Stimulated activated CD8-positive, alpha-beta memory T cell treated with anti-CD3 and anti-CD28 coated beads, Interleukin-2, amount 100 ng/mL, for 1 hour (primary cell): Measurements from ENCODE around the gene IFNG-AS1.

Source experiments
- DNase-seq, 2 donors: peaks; one replicate each; pipeline ENCODE4 v3.0.0-alpha.2; 2020; ENCODE audit warnings: low read depth in 2 of 2

Gene IFNG-AS1

DNA sequence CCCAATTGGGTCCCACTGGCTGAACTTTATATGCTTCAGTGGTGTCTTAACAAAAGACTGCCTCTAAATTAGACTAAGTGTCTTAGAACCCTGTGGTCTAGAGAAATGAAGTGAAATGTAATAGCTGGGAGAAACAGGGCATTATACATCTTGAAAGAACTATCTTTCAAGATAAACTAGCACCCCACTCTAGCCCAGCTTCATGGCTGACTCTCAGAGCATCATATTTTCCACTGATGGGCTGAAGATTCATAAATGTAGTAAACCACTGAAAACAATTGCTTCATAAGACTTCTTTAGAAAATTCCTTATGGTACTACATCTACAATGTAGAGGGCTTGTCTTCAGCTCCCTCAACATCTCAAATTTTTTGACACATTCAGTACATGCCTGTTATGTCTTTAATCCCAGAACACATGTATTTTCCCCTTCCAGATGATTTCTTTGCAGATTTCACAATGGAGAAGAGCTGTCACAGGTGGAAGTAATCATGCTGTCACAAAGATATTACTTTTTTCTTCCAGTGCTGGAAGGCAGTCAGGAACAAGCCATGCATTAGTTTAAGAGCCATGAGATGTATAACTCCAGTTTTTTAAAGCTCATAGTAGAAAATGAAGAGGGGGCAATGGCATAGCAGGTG lies 48.5 kb downstream of the IFNG-AS1 start:
- no peak for DNase-seq

DNA sequence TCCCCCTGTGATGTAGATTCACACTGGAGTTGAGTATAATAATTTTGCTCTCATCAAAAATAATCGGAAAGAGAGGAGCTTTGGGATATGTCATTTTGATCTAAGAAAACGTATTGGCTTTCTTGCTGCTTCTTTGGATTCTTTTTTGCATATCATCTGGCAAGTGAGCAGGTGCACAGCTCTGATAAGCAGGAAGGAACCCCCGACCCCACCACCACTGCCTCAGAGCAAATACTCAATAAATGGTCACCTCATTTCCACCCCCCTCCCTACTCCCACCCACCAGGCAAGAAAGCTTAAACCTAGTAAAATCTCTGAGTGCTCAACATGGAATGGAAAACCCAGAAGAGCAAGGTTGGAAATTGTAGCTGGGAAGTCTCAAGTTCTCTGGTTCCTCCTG lies 49.4 kb downstream of the IFNG-AS1 start:
- no peak for DNase-seq

- DNase-seq = peak; percentile 34
Observed at GRCh38 chr12:68040450-68041075, 51.3 kb downstream of the IFNG-AS1 start.

DNA sequence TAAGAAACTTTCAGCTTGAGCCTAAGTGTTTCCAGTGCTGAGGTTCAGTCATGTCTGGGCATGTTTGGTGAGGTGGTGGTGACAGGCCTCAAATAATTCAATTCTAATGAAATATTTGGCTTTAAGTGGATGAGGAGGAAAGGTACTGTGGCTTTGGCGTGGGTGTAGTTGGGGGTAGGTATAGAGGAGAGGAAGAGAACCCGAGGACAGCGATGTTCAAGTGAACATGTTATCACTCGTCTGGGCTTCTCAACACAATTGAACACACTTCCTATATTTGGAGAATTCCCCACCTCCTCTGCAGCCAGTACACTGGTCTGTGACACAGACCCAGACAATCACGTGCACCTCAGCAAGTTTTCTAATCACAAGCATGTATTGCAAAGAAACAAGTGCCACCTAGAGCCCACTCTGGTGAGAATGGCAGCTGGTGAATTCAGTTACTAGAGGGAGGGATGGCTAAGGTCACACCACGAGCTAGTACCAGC lies 53.0 kb downstream of the IFNG-AS1 start:
- DNase-seq = no peak

- no peak for DNase-seq
Observed at GRCh38 chr12:68043435-68043834, 54.2 kb downstream of the IFNG-AS1 start.

- DNase-seq = no peak
Observed at GRCh38 chr12:68048648-68049297, 59.5 kb downstream of the IFNG-AS1 start.

DNA sequence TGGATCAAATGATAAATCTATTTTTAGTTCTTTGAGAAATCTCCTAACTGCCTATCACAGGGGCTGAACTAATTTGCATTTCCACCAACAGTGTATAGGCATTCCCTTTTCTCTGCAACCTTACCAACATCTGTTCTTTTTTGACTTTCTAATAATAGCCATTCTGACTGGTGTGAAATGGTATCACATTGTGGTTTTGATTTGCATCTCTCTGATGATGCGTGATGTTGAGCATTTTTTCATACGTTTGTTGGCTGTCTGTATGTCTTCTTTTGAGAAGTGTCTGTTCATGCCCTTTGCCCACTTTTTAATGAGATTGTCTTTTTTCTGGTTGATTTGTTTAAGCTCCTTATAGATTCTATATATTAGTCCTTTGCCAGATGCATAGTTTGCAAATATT lies 67.1 kb downstream of the IFNG-AS1 start:
- DNase-seq = no peak

- no peak for DNase-seq
Observed at GRCh38 chr12:68063900-68064590, 74.8 kb downstream of the IFNG-AS1 start.

DNA sequence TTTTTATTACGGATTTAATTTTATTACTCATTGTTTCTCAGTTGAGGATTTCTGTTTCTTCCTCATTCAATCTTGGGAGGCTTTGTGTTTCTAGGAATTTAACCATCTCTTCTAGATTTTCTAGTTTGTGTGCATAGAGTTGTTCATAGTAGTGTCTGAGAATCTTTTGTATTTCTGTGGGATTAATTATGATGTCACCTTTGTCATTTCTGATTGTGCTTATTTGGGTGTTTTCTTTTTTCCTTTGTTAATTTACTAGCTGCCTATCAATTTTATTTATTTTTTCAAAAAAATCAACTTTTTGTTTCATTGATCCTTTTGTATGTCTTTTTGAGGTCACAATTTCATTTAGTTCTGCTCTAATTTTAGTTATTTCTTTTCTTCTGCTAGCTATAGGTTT lies 75.9 kb downstream of the IFNG-AS1 start:
- DNase-seq = no peak

- DNase-seq = no peak
Observed at GRCh38 chr12:68065687-68066086, 76.4 kb downstream of the IFNG-AS1 start.

GRCh38 chr12:68067762-68068376 lies 78.6 kb downstream of the IFNG-AS1 start:
- no peak for DNase-seq

DNA sequence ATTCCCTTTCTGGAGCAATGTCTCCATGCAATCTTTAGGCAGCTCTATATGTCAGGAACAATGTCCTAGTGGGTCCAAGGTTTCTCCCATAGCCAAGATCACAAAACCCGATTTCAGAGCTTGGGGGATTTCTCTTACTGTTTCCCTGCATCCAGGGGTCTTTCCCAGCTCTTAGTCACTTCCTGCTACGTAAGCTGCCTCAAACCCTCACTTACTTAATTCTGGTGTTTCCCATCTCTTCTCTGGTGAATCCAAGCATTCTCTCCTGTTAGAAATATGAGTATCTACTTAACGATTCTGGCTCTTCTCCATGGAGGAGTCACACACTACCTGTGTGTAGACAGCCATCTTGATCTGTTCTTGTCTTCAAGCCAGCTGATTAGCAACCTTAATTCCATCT lies 80.0 kb downstream of the IFNG-AS1 start:
- no peak for DNase-seq
